NK-92 treated with Interleukin-12 subunit alpha and Interleukin-12 subunit beta, amount 100 ng/mL, for 24 hours (cell line): ENCODE results near the gene ADAMTS14.

Experiments
- DNase-seq: peaks from one replicate; lab custom pipeline; 2025; lab: John Stamatoyannopoulos, UW

The ADAMTS14 gene

DNA sequence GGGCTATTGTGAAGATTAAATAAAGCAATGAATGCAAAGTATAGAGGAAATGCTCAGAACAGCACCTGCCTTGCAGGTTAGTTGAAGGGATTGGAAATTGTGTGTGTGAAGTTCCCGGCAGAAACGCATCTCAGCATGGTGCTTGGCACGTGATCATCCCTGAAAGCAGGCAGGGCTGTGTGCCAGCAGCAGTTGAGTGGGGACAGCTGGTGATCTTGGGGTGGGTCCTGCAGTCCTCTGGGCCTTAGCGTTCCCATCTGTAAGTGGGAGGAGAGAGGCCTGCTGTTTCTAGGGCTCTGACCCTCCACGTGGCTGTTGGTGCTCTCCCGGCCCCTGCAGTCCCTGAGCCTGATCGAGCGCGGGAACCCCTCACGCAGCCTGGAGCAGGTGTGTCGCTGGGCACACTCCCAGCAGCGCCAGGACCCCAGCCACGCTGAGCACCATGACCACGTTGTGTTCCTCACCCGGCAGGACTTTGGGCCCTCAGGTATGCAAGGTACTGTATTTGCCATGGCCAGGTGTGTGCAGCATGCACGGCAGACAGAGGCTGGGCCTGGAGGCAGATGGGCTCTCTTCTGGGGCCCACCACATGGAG lies 57.6 kb downstream of the ADAMTS14 start:
- no peak for DNase-seq

DNA sequence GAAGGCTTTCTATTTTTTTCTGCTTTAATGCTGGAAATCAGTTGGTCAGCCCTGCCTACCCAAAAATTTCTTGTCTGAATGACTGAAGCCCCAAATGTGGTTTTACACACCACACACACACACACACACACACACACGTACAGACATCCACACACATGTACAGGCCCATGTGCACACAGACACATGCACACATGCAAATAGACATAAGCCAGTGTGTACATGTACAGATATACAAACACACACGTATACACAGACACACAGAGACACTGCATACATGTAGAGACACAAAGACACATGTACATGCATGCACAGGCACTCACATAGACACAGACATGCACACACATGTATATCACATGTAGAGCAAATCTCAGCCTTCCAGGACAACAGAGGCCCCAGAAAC lies 58.6 kb downstream of the ADAMTS14 start:
- DNase-seq, result no peak

DNA sequence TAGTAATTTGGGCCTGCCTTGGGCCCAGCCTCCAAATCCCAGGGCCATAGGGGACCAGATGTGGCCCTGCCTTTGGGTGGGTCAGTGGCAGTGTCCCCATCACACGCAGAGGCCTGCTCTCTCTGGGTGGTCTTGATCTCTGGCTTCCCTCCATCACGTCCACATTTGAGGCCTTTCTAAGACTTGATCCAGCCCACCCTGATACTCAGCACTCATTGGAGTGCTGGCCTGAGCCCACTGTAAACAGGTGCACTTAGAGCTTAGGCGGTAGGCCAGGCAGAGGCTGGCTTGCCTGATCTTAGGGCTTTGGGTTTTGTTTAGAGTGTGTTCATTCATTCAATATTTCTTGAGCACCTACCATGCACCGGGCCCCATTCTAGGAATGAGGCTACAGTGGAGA lies 60.3 kb downstream of the ADAMTS14 start:
- DNase-seq, result no peak

DNA sequence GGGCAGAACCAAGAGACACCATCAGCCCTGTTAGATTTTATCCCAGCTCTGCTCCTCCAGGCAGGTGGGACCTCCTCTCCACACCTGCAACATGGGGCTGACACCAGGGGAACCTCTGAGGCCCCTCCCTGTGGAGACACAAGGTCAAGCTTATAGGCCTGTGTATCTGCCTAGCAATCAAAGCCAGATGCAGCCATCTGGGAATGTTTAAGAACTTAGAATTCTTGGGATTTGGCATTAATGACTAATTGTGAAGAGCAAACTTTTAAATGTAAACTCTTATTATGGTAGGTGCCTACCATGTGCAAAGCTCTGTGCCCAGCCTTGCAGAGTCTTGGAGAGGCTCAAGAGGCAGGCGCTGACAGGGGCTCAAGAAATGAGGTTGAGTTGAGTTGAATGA lies 60.7 kb downstream of the ADAMTS14 start:
- DNase-seq, result no peak

DNA sequence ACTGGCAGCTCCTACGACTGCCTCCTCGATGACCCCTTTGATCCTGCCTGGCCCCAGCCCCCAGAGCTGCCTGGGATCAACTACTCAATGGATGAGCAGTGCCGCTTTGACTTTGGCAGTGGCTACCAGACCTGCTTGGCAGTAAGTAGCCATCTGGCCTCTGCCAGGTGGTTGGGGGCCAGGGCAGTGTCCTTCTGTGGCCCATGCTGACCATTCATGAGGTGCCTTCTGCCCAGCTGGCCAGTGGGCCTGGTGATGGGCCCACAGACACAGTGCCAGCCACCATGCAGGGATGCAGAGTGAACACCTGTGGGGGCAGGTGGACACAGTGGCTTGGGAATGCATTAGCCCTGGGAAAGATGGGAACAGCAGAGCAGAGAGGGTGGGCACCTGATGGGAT lies 62.9 kb downstream of the ADAMTS14 start:
- no peak for DNase-seq

DNA sequence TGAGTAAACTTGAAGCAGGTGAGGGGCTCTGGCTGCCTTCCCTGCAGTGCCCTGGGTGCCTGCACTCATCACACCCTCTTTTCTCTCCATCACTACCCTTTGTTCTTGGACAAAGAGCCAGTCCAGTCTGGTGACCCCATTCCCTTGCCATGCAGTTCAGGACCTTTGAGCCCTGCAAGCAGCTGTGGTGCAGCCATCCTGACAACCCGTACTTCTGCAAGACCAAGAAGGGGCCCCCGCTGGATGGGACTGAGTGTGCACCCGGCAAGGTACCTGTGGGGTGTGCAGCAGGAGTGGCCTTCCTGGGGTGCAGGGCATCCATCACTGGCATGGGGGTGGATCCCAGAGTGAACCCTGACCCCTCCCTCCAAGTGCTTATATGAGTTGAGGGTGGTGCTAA lies 64.2 kb downstream of the ADAMTS14 start:
- no peak for DNase-seq

DNA sequence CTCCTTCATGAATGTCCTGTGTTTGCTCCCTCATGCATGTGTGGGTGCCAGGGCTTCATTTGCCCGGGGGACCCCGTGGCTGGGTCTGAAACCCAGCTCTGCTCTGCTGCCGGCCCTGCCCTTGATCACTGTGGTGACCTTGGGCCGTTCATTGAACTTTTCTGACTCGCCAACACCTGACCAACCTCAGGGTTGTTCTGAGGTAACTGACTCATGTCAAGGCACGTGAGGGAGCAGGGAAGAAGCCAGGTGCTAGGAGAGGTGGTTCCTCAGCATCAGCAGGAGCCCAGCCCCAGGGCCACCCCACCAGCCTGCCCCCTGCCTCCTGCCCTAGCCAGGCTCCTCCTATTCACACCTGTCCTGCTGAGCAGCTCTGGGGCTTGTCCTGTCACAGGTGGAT lies 64.9 kb downstream of the ADAMTS14 start:
- no peak for DNase-seq

DNA sequence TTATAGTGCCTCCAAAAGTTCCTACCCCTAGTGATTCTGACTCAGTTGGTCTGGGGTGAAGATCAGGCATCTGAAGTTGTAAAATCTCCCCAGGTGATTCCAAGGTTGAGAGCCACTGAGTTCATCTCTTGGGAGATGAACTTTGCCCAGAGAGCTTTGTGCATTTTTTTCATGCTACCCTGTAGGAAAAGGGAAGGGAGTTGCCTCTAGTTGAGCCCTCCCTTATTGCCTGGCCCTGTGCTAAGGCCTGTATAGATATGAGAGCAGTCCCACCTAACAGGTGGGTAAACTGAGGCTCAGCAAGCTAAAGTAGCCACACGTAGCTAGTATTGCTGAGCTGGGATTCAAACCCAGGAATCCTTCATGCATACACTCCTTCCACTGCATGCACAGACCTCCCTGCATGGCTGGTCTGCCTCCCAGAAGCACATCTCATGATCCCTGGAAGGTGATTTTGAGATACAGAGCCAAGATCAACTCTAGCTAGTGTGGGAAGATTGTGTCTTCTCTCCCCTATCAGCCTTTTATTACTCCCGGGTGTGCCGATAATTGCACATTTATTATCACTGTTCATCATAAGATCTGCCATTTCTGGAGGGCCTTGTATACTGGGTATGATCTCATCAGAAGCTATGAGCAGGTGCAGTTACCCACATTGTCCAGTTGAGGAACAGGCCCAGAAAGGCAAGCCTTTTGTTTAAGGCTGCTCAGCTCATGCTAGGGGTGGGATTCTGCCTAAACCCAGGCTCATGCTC lies 65.9 kb downstream of the ADAMTS14 start:
- no peak for DNase-seq

DNA sequence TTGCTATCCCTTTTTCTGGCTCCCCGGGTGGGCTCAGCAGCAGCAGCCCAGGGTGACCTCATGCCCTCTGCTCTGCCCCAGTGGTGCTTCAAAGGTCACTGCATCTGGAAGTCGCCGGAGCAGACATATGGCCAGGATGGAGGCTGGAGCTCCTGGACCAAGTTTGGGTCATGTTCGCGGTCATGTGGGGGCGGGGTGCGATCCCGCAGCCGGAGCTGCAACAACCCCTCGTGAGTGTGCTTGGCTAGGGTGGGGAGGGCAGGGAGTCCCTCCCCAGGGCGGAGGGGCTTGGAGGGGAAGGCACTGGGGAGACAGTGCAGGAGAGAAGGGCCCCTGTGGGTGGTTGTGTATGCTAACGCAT lies 66.4 kb downstream of the ADAMTS14 start:
- no peak for DNase-seq

DNA sequence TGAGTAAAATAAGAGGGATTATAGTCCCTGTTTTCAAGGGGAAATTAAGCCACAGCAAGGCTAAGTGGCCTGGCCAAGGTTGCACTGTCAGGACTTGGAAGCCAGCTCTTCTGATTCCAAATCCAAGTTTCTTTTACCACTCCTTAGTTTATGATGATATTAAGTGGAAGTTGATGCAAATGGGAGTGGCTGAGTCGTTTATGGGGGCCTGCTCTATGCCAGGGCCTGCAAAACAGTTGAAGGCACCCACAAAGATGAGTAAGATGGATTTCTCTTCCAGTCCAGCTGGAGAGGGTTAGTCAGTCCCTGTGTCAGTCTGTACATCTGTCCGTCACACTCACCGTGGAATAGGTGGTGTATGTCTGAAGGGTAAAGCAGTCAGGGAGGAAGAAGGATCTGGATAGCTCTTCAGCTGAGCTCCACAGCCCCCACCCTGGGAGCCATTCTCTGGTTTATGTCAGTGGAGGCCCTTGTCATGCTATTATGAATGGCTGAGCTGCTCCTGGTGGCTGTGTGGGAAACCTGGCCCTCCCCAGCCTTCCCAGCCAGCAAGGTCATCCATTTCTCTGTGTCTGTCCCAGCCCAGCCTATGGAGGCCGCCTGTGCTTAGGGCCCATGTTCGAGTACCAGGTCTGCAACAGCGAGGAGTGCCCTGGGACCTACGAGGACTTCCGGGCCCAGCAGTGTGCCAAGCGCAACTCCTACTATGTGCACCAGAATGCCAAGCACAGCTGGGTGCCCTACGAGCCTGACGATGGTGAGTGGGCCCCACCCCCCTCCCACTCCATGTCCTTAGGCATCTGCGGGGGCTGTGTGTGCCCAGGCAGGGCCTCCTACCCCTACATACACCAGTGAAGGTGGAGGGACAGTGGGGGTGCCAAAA lies 68.3 kb downstream of the ADAMTS14 start:
- no peak for DNase-seq

DNA sequence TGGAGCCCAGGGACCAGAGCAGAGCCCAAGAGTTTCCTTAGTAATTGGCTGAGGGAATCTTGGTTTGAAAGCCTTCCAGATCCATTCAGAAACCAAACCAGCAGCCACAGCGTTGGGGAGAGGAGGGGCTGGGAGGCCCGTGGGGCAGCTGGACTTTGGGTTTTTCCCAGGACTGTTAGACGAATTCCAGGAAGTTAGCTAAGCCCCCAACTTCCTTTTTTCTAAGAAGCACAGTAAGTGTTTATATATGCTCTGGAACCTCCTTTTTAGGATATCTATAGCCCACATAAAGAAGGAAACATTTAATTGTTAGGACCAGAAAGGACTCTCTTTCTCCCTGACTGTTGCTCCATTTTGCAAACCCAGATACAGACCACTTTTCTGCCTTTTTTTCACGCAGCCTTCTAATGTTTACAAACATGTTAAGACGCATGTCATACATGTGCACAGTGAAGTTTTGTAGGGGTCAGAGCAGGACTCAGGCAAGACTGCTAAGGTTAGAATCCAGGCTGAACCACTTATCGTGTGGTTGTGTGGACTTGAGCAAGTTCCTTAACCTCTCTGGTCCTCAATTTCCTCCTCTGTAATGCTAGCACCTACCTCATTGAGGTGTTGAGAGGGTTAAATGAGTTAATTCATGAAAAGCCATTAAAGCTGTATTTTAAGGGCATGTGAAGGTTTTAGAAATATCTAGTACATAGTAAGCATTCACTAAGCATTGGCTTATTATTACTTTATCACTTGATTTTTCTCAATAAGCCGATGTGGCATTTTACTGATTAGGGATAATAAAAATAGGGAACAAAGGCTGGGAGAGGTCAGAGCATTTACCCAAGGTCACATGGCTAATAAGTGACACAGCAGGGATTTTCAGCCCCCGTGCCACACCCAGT lies 70.5 kb downstream of the ADAMTS14 start:
- no peak for DNase-seq

DNA sequence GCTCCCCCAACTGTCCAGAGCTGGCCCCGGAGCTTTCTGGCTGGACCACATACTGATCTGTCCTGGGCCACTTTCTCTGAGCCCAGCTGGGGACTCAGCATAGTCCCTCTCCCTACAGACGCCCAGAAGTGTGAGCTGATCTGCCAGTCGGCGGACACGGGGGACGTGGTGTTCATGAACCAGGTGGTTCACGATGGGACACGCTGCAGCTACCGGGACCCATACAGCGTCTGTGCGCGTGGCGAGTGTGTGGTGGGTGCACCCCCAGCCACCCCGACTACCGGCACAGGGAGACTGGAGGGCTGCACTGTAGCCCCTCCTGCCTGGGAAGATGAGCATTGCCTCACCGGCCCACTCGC lies 71.1 kb downstream of the ADAMTS14 start:
- no peak for DNase-seq

DNA sequence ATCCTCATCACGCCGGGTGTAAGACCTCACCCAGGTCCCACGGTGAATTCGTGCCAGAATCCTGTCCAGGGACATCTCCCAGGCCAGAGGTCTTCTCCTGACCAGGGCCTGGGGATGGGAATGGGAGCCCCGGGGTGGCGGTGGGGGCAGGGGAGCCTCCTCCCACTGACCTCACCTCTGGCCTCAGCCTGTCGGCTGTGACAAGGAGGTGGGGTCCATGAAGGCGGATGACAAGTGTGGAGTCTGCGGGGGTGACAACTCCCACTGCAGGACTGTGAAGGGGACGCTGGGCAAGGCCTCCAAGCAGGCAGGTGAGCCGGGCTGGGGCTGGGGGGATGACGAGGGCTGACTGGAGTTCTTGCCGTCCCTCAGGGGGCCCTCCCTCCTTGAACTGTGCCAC lies 71.6 kb downstream of the ADAMTS14 start:
- no peak for DNase-seq

DNA sequence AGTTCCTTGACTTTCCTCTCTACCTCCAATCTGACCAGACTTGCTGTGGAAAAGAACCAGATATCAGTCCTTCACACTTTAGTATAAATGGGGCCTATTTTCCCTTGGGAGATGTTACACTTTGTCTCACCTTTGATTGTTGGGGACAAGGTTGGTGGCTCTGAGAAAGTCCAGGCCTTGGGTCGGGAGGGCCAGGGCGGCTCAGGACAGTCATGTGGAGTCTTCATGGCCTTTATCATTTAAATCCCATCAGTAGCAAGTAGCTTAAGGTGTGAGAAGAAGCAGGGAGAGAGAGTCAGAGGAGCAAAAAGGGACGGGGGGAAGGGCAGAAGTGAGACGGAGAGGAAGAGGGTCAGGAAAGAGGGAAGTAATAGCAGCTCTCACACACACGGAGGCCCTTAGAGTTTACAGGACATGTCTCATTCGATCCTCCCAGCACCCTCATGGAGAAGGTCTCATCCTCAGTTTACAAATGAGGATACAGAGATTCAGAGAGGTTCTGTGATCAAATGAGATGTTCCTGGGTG lies 72.4 kb downstream of the ADAMTS14 start:
- DNase-seq, result no peak

DNA sequence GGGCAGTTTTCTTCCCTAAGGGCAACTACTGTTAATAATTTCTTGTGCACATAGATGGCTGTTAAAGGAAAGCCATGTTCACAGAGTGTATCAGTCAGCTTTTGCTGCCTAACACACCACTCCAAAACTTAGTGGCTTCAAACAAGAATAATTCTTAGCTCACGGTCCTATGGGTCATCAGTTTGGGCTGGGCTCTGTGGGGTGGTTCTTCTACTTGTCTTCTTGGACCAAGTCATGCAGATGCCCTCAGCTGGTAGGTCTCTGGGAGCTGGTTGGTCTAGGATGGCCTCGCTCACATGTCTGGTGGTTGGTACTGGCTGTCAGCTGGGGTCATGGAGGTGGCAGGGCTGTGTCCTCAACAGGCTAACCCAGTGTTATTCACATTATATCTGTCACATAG lies 73.2 kb downstream of the ADAMTS14 start:
- no peak for DNase-seq

DNA sequence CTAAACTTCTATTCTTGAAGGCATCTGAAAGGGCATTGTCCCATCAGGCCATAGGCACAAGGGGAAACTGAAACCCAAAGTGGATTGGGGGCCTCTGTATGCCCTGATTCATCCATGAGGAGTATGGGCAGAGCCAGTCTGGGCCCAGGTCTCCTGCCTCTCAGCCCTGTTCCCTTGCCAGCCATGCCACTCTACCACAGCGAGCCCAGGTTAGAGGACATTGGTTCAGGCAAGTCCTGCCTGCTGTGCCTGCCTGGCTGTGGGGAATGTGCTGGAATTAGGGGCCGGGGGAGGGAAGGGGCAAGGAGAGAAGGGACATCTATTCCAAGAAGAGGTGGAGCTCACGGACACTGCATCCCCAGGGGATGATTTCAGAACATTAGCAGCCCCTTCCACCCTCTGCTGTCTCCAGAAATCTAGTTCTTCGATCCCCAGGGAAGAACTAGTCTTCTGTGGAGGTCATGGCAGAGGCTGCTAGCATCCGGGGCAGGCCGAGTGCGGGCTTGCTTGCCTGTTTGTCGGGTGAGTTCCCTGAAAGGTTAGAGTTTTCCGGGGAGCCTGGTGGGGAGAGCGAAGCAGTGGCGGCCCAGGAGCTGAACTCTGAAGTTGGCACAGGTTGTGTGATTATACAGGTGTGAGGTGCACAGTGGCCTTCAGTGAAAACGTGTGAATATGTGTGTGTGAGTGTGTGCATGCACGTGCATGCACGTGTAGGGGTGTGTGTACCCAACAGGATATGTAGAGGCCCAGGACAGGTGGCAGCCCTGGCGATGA lies 75.1 kb downstream of the ADAMTS14 start:
- no peak for DNase-seq

DNA sequence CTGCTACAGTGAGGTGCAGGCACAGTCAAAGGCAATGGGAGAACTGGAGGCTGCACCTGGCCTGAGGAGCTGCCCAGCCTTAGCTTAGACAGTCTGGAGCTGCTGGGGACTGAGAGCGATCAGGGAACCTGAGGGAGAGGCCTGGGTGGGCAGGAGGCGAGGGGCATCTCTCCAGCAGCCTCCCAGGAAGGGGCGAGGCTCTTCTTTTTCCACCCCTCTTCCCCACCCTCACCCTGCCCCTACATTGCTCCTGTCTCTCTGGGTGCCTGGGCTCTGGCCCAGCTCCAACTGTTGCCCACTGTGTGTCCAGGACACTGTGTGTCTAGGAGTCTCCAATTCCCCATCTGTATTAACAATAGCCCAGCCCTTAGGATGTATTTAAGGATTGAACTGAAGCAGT lies 76.0 kb downstream of the ADAMTS14 start:
- no peak for DNase-seq

DNA sequence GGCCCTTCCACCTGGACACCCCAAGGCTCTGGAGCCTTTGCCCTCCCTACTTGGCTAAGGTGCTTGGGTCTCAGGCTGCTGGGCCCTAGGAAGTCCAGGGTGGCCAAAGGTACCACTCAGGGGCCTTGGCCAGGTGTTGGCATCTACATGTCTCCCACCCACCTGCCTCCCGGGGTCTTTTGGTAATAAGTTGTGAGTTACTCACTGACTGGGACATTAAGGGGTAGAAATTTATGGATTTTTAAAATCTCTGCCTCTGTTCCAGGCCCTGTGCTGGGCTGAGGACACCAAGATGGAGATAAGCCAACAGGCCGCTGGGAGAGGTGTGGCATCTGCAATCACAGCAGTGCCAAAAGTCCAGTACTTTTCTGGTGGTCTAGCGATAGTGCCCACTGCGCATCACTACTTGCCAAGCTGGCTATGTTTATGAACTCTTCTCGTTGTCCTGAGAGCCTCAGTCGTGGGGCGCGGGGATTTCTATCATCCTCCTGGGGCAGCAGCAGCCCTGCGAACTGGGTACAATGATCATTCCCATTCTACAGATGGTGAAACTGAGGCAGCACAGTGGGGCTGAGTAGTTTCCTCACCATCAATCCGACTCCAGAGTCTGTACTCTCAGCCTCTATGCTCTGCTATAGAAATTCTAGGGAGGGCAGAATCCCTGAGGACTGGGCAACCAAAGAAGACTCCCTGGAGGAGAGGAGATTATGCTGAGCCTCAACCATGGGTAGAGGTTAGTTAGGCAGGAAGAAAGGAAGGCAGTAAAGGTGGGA lies 76.7 kb downstream of the ADAMTS14 start:
- DNase-seq, result no peak

DNA sequence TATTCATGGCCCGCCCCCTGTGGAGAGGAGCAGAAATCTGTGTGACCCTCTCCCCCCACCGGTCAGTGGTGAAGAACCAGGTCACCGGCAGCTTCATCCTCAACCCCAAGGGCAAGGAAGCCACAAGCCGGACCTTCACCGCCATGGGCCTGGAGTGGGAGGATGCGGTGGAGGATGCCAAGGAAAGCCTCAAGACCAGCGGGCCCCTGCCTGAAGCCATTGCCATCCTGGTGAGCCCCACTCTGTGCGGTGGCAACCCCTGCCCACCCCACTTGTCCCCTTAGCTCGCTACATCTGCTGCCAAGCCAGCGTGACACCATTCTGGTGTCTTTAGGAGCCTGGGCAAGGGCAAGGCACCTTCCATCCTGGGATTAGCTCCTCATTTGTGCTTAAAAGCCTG lies 77.5 kb downstream of the ADAMTS14 start:
- no peak for DNase-seq

DNA sequence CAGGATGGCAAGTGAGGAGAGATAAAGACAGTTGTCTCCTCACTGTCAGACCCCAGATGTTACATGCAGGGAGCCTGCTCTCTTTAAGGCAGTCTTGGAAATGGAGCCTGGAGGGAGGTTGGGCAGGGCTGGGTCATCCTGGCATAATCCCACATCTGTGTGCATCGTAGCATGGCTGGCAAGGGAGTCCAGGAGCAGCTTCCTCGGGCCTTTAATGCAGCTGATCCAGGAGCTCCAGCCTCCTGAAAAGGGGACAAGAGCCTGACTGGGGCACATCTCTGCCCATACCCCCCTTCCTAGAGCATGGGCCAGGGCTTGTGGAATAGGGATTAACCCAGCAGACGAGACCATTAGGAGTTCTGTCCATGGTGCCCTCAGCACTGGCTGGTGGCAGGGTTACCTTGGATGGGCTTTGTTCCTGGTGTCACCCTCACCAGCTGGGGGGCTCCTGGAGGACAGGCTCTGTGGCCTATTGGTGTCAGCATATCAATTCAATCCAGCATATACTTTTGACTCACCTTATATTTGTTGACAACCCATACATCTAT lies 77.9 kb downstream of the ADAMTS14 start:
- no peak for DNase-seq
